Natural killer cell (primary cell): ENCODE data around the gene PPME1. TPM values are rescaled to one million over a fixed set of nuclear protein-coding genes. Genes with fewer than 3 reads are reported as not detected.

Source experiments
- total RNA-seq, 4 donors: library from RNA; stranded (reverse); fragments of 120-200 nt in 1 of 4; gene quantifications; one replicate each; pipeline versions ENCODE4 v1.2.3 to v1.2.4, GENCODE V29; 2013 to 2022

Gene PPME1
- total RNA-seq, 3 donors from 2014 or later (not counting 1 experiment from before 2014, with no cell fraction given): 15.6 to 18.5 (median 16.9) TPM

Other genes starting within 250 kb of the PPME1 start
- under 1 TPM in 1 of 3 donors, not detected in 2; 0.45 TPM for gene DNAJB13, start 220.3 kb upstream of the PPME1 start, total RNA-seq
- 100 to 1,000 TPM; 463 to 946 (median 562) TPM for gene UCP2, start 188.4 kb upstream of the PPME1 start, total RNA-seq
- 1 to 10 TPM; 7.8 to 8.6 (median 8.5) TPM for gene UCP3, start 162.2 kb upstream of the PPME1 start, total RNA-seq
- gene C2CD3, start 287 bp upstream of the PPME1 start, total RNA-seq: 10 to 100 TPM; 55.0 to 67.6 (median 58.1) TPM
- not detected for gene P4HA3, start 140.4 kb downstream of the PPME1 start, total RNA-seq
- 1 to 10 TPM; 4.4 to 8.0 (median 6.6) TPM for gene PGM2L1, start 227.1 kb downstream of the PPME1 start, total RNA-seq